ENCODE results near the gene CORO2A. TPM values are rescaled to one million over a fixed set of nuclear protein-coding genes. Genes with fewer than 3 reads are reported as not detected.

The CORO2A gene
- total RNA-seq, 1 experiment from 2014 or later: 15.8 TPM

DNA sequence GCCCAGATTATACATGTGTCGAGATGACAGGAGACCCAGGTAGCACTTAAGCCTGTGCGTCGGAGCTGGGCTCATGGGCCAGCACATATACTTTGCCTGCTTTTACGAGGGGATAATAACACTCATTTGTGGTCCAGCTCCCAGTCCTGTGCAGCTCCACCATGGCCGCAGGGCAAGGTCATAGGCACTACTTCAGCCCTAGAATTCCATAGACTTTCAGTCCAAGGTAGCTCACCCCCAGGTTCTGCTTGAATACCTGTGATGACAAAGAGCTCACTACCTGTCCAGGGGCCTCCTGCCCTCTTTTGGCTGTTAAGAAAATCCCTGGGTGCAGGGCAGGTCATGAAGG lies 1.7 kb downstream of the CORO2A start:
- Histone ChIP-seq H3K27ac (ENCODE audit: insufficient read length, low read depth, low read length) (no peak overlapping the region), H2BK120ac (ENCODE audit: low read depth, low read length, poor library complexity, severe bottlenecking) (no peak overlapping the region), H3K79me2 (ENCODE audit: insufficient read depth, low read length) (peaks cover 2% of the 10 kb centered on the region; the same call in 1 of the 2 replicates), H3K4ac (ENCODE audit: low read depth, low read length) (no peak overlapping the region), H3K4me1 (ENCODE audit: insufficient read depth, low read length) (no peaks in the 10 kb centered on the region; the same call in 1 of the 2 replicates), H3K4me2 (ENCODE audit: insufficient read depth, insufficient read length, low read length) (no peak overlapping the region), H3K9me3 (ENCODE audit: control insufficient read depth, low read depth, low read length) (no peaks in the 10 kb centered on the region), H3K18ac (ENCODE audit: insufficient read length, low read depth, low read length) (no peak overlapping the region), H2BK5ac (ENCODE audit: insufficient read length, low read length) (no peak overlapping the region), H2BK20ac (ENCODE audit: low read depth, low read length, poor library complexity, severe bottlenecking) (no peak overlapping the region), H2BK12ac (ENCODE audit: insufficient read length, low read depth, low read length) (no peak overlapping the region), H4K8ac (replicated peaks; ENCODE audit: insufficient read length, low read depth, low read length) (no peak overlapping the region), H3K14ac (ENCODE audit: insufficient read depth, low read length) (no peak overlapping the region), H3K79me1 (ENCODE audit: insufficient read depth, low read depth, low read length, poor library complexity, severe bottlenecking) (no peaks in the 10 kb centered on the region), H3K56ac (ENCODE audit: insufficient read length, low read depth, low read length) (no peak overlapping the region), H2AFZ (ENCODE audit: low read length) (no peak overlapping the region), H3T11ph (ENCODE audit: low read length) (no peak overlapping the region), H4K5ac (ENCODE audit: insufficient read length, low read depth, low read length) (no peak overlapping the region), H3K27me3 (ENCODE audit: insufficient read depth, low read length) (no peaks in the 10 kb centered on the region), H3K9ac (ENCODE audit: extremely low read depth, insufficient read length, low read length) (no peak overlapping the region), H4K20me1 (ENCODE audit: control insufficient read depth, insufficient read depth, insufficient read length) (no peaks in the 10 kb centered on the region), H4K91ac (ENCODE audit: insufficient read length, low read depth, low read length) (no peak overlapping the region), H2BK15ac (ENCODE audit: low read depth, low read length) (no peak overlapping the region), H3K23me2 (ENCODE audit: insufficient read length, low read depth, low read length, poor library complexity, severe bottlenecking) (peaks cover 6% of the 10 kb centered on the region), H3K23ac (ENCODE audit: insufficient read length, low read depth, low read length) (no peak overlapping the region), H2AK5ac (ENCODE audit: insufficient read length, low read length) (no peak overlapping the region)
- peak overlapping the region in 1 of 2 experiments; percentile 81; a peak in 2 of 5 replicates for H3K4me3 Mint-ChIP-seq
- H3K36me3 Mint-ChIP-seq (ENCODE audit: insufficient read depth in 1 of 3, low read depth in 3 of 3): no peaks in the 10 kb centered on the region
- no peak for DNase-seq
- H3K9me3 Mint-ChIP-seq: no peaks in the 10 kb centered on the region; a peak in 1 of 5 replicates
- TF ChIP-seq CTCF (conservative IDR thresholded peaks at IDR 0.05): no peak
- WGBS (ENCODE audit: extremely low coverage, insufficient read length, low lambda C conversion rate): no CpG with 5 or more reads among the region's 5 CpGs
- peaks cover 2% of the 10 kb centered on the region; the same call in 1 of the 2 replicates for H3K27me3 Mint-ChIP-seq (ENCODE audit: low read depth)
- H3K4me1 Mint-ChIP-seq: peaks cover 18 to 29% of the 10 kb centered on the region in 2 experiments
- no peak overlapping the region for H3K27ac Mint-ChIP-seq
